ENCODE data around the gene ZSWIM8.

GRCh38 chr10:73850211-73850610, 64.8 kb downstream of the ZSWIM8 start:
- TF ChIP-seq, protein P1, sequence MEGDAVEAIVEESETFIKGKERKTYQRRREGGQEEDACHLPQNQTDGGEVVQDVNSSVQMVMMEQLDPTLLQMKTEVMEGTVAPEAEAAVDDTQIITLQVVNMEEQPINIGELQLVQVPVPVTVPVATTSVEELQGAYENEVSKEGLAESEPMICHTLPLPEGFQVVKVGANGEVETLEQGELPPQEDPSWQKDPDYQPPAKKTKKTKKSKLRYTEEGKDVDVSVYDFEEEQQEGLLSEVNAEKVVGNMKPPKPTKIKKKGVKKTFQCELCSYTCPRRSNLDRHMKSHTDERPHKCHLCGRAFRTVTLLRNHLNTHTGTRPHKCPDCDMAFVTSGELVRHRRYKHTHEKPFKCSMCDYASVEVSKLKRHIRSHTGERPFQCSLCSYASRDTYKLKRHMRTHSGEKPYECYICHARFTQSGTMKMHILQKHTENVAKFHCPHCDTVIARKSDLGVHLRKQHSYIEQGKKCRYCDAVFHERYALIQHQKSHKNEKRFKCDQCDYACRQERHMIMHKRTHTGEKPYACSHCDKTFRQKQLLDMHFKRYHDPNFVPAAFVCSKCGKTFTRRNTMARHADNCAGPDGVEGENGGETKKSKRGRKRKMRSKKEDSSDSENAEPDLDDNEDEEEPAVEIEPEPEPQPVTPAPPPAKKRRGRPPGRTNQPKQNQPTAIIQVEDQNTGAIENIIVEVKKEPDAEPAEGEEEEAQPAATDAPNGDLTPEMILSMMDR (IDR thresholded peaks at IDR 0.05), result no peak
- TF ChIP-seq EP300 (IDR thresholded peaks at IDR 0.05) (no peak), POLR2AphosphoS5 (IDR thresholded peaks at IDR 0.05) (no peak), POLR2A (IDR thresholded peaks at IDR 0.05) (no peak)

Measured in stomach (tissue), 4 donors.